ENCODE data around the gene MCC.

MCC gene

DNA sequence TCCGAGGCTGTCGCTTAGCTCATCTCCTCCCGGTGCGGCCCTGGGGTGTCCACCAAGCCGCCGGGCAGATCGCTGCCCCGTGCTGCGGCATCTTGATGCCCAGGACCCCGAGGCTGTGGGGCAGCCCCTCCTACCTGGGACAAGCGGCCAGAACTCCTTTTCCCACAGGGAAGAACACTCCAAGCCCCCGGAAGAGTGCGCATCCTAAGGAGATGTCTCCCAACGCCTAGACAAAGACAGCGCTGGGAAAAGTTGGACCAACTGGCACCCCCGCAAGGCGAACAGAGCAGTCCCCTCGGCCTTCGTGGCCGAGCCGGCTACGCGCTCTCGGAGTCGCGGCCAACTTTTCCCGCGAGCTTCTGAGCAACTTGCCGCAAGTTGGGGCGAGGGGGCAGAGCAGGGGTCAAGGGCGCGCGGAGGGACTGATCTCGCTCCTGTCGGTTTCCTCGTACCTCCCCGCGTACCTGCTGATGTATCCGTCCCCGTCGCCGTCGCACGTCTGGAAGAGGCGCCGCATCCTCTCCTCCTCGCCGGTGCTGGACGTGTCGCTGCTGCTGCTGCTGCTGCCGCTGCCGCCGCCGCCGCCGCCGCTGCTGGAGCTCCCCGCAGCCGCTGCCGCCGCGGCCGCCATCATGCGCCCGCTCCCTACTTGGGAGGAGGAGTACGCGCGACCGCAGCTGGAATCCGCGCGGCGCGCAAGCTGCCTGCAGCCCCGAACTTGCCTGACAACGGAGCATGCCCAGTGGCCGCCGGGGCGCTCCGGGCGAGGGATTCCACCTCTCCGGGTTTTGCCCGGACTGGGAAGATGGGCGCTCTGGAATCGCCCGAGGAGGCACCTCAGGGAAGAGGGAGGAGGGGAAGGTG is at the start of gene MCC:
Gene MCC, minus strand, starts transcription at position 673 of the 864 bp plus-strand sequence.
- peak; percentile 66 for DNase-seq

DNA sequence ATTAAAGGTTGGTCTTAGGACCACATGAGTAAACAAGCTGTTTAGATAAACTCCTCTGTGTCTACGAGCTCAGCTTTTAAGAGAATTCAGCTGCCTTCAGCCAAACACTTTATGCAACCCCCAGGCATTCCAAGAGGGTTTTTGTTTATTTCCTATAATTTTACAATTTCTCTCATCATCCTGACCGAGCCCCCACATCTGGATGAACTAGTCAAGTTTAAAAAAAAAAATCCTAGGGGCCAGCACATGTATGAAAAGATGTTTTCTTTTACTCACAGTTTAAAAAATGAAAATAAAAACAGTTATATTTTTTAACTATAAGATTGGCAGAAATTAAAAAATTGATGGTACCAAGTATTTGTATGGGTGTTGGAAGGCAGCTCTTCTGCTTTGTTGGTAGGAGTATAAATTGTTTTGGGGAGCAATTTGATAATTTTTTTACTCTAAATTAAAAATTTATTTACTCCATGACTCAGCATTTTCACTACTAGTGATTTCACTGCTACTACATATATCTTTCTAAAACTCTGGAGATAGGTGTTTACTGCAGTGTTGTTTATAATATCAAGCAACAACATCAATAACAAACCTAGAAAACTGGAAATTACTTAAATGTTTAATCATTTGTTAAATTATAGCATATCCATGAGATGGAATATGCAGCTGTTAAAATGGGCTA is 43.4 kb upstream of the MCC start:
- no peak for DNase-seq

DNA sequence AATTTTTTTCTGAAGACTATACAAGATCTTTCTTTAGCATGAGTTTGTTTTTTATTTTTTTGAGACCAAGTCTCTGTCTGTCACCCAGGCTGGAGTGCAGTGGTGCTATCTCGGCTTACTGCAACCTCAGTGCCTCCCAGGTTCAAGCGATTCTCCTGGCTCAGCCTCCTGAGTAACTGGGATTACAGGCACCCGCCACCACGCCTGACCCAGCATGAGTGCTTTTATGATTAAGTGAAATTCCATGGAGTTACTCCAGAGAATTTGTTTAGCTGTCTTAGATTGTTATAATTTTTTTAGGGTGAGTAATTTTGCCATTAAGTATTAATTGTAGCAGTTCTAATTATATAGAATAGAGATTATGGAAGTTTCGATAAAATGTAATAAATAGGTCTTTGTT is 39.5 kb upstream of the MCC start:
- DNase-seq = no peak

DNA sequence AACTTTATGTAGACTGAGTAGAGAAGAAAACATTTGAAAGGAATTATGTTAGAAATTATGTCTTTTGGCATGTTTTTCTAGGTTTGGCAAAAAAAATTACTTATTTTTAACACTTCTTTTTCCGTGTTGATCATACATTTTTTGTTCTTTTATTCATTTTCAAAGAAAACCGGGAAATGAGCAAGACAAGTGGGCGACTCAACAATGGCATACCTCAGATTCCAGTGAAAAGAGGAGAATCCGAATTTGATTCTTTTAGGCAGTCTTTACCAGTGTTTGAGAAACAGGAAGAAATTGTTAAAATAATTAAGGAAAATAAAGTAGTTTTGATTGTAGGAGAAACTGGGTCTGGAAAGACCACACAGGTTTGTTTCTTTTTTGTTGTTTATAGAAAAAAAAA is 38.2 kb upstream of the MCC start:
- DNase-seq = no peak

DNA sequence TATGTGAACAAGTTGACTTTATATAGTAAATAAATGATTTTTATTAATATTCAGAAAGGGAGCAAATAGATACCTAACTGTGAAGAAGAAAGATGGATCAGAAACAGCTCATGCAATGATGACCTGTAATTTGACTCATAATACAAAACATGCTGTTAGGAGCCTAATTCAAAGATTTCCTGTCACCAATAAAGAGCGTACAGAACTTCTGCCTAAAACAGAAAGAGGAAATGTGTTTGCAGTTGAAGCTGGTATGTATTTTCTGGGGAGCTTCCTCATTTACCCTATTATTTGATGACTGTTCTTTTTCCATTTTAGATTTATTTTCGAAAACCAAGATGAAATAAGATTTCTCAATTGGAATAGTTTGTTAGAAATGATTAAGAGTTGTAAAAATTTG is 36.7 kb upstream of the MCC start:
- DNase-seq = no peak

DNA sequence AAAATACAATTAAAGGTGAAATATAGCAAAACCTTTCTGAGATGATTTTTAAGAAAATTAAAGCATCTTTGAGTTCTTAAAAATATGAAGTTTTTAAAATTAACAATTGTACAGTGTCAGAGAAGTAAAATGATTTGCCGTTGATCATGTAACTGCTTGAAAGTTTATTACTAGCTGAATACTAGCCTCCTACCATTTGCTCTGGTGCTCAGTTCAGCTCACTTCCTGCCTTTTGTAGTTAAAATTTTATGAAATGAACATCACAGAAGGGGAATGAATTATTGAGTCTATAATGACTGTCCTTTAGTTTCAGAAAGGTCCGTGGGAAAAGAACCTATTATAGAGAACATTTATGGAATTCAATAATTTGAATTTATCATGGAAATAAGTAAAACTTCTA is 34.9 kb upstream of the MCC start:
- DNase-seq = no peak

DNA sequence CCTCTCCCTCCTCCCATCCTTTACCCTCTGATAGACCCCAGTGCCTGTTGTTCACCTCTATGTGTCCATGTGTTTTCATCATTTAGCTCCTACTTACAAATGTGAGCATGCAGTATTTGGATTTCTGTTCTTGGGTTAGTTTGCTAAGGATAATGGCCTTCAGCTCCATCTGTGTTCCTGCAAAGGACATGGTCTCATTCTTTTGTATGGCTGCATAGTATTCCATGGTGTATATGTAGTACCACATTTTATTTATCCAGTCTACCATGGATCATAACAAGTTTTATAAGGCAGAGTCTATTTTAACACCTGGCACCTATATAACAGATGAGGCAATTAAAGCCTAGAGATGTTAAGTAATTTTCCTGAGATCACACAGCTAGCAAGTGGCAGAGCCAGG is 32.6 kb upstream of the MCC start:
- DNase-seq = no peak

DNA sequence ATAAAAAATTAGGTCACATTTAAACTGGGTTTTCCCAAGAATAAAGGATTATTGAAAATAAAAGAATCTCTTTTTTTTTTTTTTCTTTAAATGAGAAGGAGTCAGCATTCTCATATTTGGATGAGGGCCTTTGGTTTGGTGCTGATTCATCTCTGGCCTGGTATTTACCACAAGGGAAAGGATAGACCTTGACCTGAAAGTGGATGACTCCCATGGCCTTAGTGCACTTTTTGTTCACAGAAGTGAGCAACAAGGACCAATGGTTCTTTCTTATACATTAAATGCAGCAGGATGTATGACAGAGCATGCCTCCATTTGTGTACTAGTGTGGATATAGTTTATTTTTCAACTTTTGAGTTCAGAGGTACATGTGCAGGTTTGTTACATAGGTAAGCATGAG is 32.2 kb upstream of the MCC start:
- DNase-seq = peak; percentile 35

DNA sequence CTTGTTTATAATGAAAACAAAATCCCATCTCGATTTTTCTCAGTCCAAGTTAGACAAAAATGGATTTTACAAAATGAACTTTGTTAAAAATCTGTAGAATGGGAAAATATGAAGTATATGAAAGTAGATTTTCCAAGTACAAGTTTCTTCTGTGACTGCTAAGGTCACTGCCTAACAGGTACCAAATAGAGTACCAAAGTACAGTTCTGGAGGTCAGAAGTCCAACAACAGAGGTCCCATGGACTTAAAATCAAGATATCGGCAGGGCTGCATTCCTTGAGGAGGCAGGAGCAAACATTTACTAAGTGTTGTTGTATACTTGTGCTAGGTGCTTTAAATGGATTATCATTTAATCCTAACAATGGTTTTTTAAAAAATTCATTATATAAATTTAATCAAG is 31.2 kb upstream of the MCC start:
- no peak for DNase-seq

DNA sequence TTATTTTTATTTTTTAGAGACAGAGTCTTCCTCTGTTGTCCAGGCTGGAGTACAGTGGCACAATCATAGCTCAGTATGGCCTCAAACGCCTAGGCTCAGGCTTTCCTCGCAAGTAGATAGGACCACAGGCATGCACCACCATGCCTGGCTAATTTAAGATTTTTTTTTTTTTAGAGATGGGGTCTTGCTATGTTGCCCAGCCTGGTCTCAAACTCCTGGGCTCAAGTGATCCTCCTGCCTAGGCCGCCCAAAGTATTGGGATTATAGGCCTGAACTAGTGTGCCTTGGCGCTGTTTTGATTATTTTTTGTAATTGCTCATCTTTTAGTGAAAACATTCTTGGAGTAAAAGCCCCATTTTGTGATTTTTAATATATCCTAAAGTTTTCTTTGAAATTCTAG is 30.6 kb upstream of the MCC start:
- DNase-seq = no peak

DNA sequence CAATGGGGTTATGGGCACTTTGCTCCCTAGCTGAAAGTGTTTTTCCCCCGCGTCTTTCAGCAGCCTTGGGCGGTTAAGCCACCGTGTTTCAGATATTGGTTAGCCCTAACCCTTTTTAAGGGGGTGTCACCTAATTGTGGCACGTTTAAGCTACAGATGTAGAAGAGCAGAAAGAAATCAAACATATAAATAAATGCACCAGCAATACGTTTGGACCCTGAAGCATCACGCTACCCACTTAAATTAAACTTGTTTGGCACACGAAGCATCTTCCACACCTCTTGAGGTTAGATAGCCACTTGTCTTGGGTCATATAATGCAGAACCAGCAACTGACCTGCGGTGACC is 26.0 kb upstream of the MCC start:
- no peak for DNase-seq

DNA sequence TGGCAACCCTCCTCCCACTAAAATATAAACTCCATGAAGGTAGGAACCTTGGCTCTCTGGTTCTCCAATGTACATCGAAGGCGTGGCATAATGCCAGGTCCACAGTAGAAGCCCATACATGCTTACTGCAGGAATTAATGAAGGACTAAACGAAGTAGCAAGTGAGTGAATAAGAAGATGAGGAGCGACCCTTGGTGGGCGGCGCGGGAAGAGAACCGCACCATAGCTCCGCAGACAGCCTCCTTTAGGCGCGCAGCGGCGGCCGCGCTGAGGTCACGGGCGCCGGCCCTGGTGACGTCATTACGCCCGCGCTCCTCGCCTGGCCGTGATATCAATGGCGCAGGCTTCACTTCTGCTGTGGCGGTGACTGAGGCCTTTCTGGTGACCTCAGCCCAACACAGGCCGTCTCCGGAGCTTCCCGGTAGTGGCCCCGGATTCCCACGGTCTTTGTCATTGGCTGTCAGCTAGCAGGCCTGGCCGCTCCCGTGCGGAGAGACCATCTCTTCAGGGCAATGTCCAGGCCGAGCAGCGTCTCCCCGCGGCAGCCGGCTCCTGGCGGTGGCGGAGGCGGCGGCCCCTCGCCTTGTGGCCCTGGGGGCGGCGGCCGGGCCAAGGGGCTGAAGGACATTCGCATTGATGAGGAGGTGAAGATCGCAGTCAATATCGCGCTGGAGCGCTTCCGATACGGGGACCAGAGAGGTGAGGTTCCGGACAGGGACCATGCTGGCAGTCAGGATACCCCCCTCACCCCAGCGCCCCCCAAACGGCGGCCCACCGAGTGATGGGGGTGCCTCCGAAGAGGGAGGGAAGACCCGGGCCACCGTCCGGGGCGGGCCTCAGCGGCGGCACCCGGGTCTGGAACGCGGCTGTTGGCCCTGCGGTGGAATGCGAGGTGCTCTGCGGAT is 25.4 kb upstream of the MCC start, which contains the start of gene YTHDC2:
Gene YTHDC2, plus strand, starts transcription at position 311 of the 905 bp plus-strand sequence. Its CDS starts 202 bp downstream, at position 513.
- DNase-seq = peak; percentile 92

DNA sequence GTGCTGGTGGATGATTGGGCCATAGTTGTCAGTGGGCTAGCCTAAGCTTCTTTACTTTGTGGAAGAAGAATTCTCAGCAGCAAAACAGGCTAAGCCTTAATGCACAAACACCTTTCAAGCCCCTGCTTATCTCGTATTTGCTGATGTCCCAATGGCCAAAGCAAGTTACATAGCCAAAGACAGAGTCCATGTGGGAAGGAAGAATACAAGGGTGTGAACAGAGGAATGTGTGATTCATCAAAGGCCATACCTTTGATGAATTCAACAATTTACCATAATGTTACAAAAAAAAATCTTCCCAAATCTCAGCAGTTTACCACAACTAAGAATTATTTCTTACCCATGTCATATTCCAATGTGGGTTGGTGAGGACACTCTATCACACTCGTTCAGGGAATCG is 24.1 kb upstream of the MCC start:
- no peak for DNase-seq

DNA sequence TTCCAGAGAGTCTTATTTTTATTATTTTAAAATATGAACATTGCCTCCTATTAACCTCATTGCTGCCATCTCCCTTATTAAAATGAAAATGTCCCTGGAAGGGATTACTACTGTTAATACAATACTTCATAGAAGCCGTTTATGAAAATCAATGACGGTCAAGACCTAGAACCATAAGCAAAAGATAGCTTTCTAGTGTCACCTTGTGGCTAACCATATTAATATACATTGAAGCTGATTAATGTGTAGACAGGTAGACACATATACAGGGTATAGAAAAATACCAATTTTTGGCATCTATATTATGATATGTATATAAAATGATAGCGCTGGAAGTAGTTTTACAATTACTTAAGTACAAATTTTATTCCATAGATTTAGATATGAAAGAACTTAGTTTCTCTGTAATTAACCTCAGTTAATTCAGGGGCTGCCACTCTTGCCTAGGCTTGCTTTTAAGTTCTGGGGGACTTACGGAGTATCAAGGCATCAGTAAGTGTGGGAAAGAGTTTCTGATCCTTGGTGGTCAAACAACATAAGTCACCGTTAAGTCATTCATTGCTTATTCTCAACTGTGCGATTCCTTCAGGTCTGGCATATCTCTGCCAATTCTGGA is 22.7 kb upstream of the MCC start:
- DNase-seq = no peak

DNA sequence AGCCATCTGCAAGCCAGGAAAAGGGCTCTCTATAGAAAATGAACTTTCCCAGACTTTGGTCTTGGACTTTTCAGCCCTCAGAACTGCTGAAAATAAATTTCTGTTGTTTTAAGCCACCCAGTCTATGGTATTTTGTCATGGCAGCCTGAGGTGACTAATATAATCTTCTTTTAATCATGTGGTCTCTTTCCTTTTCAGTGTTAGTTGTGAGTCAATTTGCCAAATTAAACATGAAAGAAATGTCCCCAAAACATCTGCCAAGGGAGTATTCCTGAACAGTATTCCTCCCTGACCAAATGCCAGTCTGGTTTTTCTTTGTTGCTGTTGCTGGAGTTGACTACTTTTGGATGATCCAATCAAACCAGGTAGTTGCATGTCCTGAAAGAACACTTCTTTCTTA is 20.5 kb upstream of the MCC start:
- no peak for DNase-seq

DNA sequence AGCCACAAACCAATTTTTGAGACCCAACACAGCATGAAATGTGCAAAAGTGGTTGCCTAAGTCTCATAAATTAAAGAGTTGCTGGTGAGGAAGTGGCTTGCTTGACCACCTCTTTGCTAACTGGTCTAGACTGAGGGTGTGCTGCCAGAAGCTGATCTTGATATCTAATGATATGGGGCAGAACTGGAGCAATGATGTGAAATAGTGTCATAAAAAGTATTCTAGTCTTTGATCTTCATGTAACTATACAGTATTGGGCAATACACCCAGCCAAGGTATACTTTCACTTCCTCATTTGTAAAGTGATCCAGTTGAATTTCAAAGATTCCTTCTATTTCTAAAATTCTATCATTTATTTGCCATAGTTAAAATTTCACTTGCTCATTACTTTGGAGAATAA is 19.3 kb upstream of the MCC start:
- no peak for DNase-seq

DNA sequence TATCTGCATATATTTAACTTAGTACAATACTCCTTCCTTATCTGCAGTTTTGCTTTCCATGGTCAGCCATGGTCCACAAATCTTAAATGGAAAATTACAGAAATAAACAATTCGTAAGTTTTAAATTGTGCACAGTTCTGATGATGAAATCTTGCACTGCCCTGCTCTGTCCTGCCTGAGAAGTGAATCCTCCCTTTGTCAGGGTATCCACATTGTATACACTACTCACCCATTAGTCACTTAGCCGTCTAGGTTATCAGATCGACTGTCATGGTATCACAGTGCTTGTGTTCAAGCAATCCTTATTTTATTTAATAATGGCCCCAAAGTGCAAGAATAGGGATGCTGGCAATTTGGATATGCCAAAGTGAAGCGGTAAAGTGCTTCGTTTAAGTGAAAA is 16.9 kb upstream of the MCC start:
- DNase-seq = no peak

DNA sequence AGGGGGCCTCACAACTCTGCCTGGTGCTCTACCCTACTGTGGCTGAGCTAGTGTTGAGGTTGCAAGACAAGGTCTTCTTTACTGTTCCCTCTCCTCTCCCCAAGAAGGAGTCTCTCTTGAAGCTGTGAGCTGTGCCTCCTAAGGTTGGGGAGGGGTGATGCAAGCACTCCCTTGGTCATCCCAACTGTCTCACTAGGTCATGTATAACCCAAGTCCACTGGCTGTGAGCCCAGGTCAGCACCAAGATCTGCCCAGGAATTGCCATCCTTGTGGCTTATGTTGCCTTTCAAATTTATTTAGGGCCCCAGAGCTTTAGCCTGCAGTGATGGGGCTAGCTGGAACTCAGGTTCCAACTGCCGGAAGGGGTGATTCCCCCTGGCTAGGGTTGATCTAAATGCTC is 14.9 kb upstream of the MCC start:
- no peak for DNase-seq

DNA sequence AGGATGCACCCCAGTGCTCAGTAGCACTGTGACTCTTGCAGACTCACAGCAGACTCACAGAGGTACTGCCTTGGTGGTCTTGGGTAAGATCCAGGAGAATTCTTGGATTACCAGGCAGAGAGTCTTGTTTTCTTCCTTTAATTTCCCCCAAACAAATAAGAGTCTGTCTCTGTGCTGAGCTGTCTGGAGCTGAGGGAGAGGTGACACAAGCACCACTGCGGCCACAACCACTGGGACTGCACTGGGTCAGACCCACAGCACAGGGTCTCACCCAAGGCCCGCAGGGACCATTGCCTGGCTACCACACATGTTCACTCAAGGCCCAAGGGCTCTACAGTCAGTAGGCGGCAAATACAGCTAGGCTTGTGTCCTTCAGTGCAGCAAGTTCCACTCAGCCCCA is 13.8 kb upstream of the MCC start:
- no peak for DNase-seq

DNA sequence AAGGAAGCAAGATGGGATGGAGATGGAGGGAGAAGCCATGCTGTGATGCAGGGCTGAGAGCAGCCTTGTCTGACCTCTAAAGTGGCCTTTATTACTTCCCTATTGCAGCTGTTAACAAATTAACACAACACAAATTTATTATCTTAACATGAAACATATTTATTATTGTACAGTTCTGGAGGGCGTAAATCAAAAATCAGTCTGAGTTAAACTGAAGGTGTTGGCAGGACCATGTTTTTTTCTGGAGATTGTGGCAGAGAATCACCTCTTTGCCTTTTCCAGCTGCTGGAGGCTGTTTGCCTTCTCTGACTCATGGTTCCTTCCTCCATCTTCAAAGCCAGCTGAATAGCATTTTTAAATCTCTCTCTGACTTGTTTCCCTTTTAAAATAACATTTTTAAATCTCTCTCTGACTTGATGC is 7.2 kb upstream of the MCC start:
- no peak for DNase-seq

DNA sequence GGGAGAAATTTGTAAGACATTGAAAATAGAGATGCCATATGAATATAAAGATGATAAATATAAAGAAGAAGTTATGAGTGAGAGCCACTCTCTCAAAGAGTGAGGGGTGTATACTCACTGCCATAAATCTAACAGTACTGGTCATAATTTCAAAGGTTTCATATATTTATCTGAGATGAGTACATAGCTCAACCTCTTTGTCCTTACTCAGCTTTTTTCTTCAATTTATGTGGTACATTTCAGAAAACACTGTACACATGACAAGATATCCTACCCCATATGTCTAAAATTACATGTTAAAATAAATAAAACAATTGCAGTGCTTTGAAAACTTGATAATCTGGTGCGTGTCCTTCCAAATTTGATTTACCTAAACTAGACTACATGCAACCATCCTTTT is 5.2 kb upstream of the MCC start:
- no peak for DNase-seq

DNA sequence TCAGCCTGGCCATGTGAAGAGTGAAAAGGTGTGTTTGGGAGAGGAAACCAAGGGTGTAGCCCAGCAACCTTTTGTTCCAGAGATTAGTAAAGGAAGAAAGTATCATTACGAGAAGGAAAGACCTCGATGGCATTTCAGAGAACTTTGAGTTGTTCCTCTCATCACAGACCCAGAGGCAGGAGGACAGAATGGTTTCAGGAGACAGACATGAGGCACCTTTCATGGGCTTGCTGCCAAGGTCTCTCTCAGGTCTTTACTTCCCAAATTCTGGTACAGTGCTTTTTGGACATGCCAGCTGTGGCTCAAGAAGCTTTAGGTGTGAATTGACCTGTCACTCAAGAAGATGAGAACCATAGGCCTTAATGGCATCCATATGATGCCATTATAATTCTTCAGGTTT is 2.8 kb upstream of the MCC start:
- no peak for DNase-seq

DNA sequence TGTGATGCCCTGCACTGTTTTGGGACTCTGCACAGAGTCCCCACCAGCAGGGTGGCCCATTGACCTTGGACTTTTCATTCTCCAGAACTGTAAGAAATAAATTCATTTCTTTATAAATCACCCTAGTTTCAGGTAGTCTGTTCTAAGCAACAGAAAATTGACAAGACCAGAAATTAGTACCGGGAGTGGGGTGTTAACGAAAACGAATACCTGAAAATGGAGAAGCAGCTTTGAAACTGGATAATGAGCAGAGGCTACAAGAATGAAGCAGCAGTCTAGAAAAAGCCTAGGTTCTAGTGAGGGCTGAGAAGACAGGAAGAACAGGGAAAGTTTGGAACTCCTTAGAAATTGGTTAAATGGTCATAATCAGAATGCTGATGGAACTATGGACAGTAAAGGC is 2.1 kb upstream of the MCC start:
- DNase-seq = no peak
